Uterus (tissue), 2 donors: Measurements from ENCODE around the gene DENND1A.

Experiments used
- POLR2A ChIP-seq, 2 donors: fragments of 450-650 bp; IDR thresholded peaks; one replicate each; pipeline ENCODE4 v1.6.1; 2016; ENCODE audit warnings: antibody characterized with exemption in 2 of 2, mild to moderate bottlenecking in 1 of 2, moderate library complexity in 1 of 2
- TF ChIP-seq, protein P1 (sequence below), 4 experiments: fragments of 200-600 bp in 2 of 4; fragments of 450-650 bp in 2 of 4; sonication (generic) in 2 of 4; IDR thresholded peaks; one replicate each; pipeline ENCODE4 v1.5.1; 2016 to 2019; ENCODE audit warnings: antibody characterized with exemption in 4 of 4, mild to moderate bottlenecking in 2 of 4, moderate library complexity in 1 of 4

DNA sequence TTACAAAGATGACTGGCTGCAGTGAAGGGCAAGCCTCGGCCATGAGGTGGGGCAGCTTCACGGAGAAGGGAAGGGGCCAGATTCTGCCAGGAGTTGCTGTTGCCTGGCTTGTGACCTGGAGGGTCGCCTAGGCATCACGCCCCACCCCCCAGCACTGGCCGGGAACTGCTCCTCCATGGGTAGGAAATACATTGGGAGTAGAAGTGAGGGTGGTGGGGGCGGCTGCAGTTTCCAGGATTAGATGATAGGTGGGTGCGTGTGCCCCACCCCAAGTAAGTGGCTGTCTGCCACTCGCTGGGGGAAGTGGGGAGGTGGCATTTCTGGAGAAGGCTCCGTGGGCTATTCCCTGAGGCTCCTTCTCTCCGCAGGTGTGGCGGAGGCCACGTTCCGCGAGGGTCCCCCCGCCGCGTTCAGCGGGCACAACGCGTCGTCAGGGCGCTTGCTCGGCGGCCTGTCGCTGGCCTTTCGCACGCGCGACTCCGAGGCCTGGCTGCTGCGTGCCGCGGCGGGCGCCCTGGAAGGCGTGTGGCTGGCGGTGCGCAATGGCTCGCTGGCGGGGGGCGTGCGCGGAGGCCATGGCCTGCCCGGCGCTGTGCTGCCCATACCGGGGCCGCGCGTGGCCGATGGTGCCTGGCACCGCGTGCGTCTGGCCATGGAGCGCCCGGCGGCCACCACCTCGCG lies 557.0 kb downstream of the DENND1A start:
- TF ChIP-seq, protein P1, sequence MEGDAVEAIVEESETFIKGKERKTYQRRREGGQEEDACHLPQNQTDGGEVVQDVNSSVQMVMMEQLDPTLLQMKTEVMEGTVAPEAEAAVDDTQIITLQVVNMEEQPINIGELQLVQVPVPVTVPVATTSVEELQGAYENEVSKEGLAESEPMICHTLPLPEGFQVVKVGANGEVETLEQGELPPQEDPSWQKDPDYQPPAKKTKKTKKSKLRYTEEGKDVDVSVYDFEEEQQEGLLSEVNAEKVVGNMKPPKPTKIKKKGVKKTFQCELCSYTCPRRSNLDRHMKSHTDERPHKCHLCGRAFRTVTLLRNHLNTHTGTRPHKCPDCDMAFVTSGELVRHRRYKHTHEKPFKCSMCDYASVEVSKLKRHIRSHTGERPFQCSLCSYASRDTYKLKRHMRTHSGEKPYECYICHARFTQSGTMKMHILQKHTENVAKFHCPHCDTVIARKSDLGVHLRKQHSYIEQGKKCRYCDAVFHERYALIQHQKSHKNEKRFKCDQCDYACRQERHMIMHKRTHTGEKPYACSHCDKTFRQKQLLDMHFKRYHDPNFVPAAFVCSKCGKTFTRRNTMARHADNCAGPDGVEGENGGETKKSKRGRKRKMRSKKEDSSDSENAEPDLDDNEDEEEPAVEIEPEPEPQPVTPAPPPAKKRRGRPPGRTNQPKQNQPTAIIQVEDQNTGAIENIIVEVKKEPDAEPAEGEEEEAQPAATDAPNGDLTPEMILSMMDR (IDR thresholded peaks at IDR 0.05): no peak
- no peak for TF ChIP-seq POLR2A (IDR thresholded peaks at IDR 0.05)
